CD4-positive, alpha-beta T cell (primary cell): ENCODE data around the gene CXCL13. TPM values are rescaled to one million over a fixed set of nuclear protein-coding genes. Genes with fewer than 3 reads are reported as not detected.

Experiments
- ATAC-seq: fragments of 200-7000 bp; cut with Tn5 transposase; one replicate; pipeline ENCODE4 v1.10.0; 2022; ENCODE audit warnings: mild to moderate bottlenecking; ENCODE audit not compliant: poor library complexity
- CTCF ChIA-PET: fragments of 350-600 bp; sonication (Branson Sonifier 250); formaldehyde crosslinking; loops from one replicate; lab custom pipeline; 2021; ENCODE audit warnings: antibody characterized with exemption, inconsistent platforms; lab: Charles Lee
- POLR2A ChIA-PET: fragments of 350-600 bp; sonication (Branson Sonifier 250); formaldehyde crosslinking; loops from one replicate; lab custom pipeline; 2021; ENCODE audit warnings: antibody characterized with exemption, inconsistent platforms; lab: Charles Lee
- DNase-seq, 14 experiments: peaks; one replicate each; pipeline ENCODE4 v3.0.0-alpha.2; 2013 to 2020; ENCODE audit warnings: mixed read lengths in 2 of 14
- H3K27ac ChIP-seq, 2 donors: one replicate each; pipeline versions ENCODE4 v1.5.1 to v1.7.0; 2013; ENCODE audit warnings: low read length in 2 of 2, low read depth in 1 of 2, mild to moderate bottlenecking in 1 of 2
- H3K27me3 ChIP-seq, 2 experiments: 1 replicate in 1 of 2; 2 replicates in 1 of 2; pipeline versions ENCODE4 v1.6.1 to v1.7.0; 2013; ENCODE audit warnings: low read length in 2 of 2, control low read depth in 1 of 2, mild to moderate bottlenecking in 1 of 2, moderate library complexity in 1 of 2; ENCODE audit not compliant: insufficient read depth in 2 of 2, control insufficient read depth in 1 of 2
- H3K36me3 ChIP-seq: one replicate; pipeline ENCODE4 v1.6.1; 2013; ENCODE audit warnings: low read length, control low read depth; ENCODE audit not compliant: insufficient read depth
- H3K4me1 ChIP-seq: one replicate; pipeline ENCODE4 v1.6.1; 2013; ENCODE audit warnings: low read length, control low read depth; ENCODE audit not compliant: insufficient read depth
- H3K4me3 ChIP-seq: one replicate; pipeline ENCODE4 v1.5.1; 2013; ENCODE audit warnings: mild to moderate bottlenecking, low read length, moderate library complexity
- H3K9me3 ChIP-seq, 2 experiments: 1 replicate in 1 of 2; 2 replicates in 1 of 2; pipeline versions ENCODE4 v1.6.1 to v1.7.0; 2013; ENCODE audit warnings: low read length in 2 of 2, mild to moderate bottlenecking in 2 of 2, control low read depth in 1 of 2, moderate library complexity in 1 of 2; ENCODE audit not compliant: control insufficient read depth in 1 of 2, insufficient read depth in 1 of 2
- H3K27ac Mint-ChIP-seq: one replicate; pipeline ENCODE4 v1.8.0; 2020; ENCODE audit warnings: mixed read lengths
- H3K27me3 Mint-ChIP-seq: one replicate; pipeline ENCODE4 v1.8.0; 2021; ENCODE audit warnings: mixed read lengths
- H3K36me3 Mint-ChIP-seq: one replicate; pipeline ENCODE4 v1.8.0; 2021; ENCODE audit warnings: low read depth, mixed read lengths
- H3K4me1 Mint-ChIP-seq: one replicate; pipeline ENCODE4 v1.8.0; 2021; ENCODE audit warnings: low read depth, mixed read lengths
- H3K4me3 Mint-ChIP-seq: one replicate; pipeline ENCODE4 v1.8.0; 2020; ENCODE audit warnings: mild to moderate bottlenecking, mixed read lengths
- H3K9me3 Mint-ChIP-seq: one replicate; pipeline ENCODE4 v1.8.0; 2020; ENCODE audit warnings: mixed read lengths
- CTCF ChIP-seq: fragments of 200-600 bp; IDR thresholded peaks from one replicate; pipeline ENCODE4 v1.8.0; 2022; ENCODE audit warnings: antibody characterized with exemption, mild to moderate bottlenecking
- intact Hi-C, 2 experiments: fragments of 100-400 bp; cut with DNase I in 1 of 2; cut with micrococcal nuclease in 1 of 2; formaldehyde crosslinking; loops; one replicate each; pipeline versions ENCODE4 v1.15.1 to v1.9.0; 2023 to 2025; cut with DNase I, micrococcal nuclease
- total RNA-seq, 174 experiments: library from RNA in 2 of 174; stranded (reverse) in 2 of 174; gene quantifications; one replicate each; pipeline ENCODE4 v1.2.3 and lab custom pipeline; 2021 to 2026

The CXCL13 gene
- total RNA-seq, 2 experiments from 2014 or later: not detected

GRCh38 chr4:77599378-77599777, 6.2 kb upstream of the CXCL13 start:
- Mint-ChIP-seq H3K4me1 (peaks cover 8% of the 10 kb centered on the region), H3K9me3 (no peaks in the 10 kb centered on the region), H3K27ac (no peak overlapping the region), H3K27me3 (peaks cover 6% of the 10 kb centered on the region), H3K4me3 (no peak overlapping the region), H3K36me3 (no peaks in the 10 kb centered on the region)
- no peaks in the 10 kb centered on the region for H3K36me3 ChIP-seq
- CTCF ChIA-PET: no interaction called here
- ATAC-seq (no peak), DNase-seq (peak in 2 of 14 experiments; percentile 7 to 14)
- POLR2A ChIA-PET: no interaction called here
- intact Hi-C loops: no loop called here
- no peaks in the 10 kb centered on the region for H3K4me1 ChIP-seq
- TF ChIP-seq CTCF: peak; percentile 45
- no peak overlapping the region for H3K27ac ChIP-seq
- H3K9me3 ChIP-seq: no peaks in the 10 kb centered on the region
- no peaks in the 10 kb centered on the region for H3K27me3 ChIP-seq
- H3K4me3 ChIP-seq: no peak overlapping the region

GRCh38 chr4:77600521-77601451, 4.8 kb upstream of the CXCL13 start:
- Histone ChIP-seq H3K36me3 (no peaks in the 10 kb centered on the region), H3K27me3 (no peaks in the 10 kb centered on the region), H3K4me1 (no peaks in the 10 kb centered on the region), H3K9me3 (no peaks in the 10 kb centered on the region), H3K27ac (no peak overlapping the region), H3K4me3 (no peak overlapping the region)
- CTCF ChIA-PET: interaction anchor here (0.6 to 1.4 kb wide), 6 partner anchors 12 to 64 kb away, joined by 3 to 5 read pairs (median 3); no protein-coding TSS in a partner anchor
- POLR2A ChIA-PET: no interaction called here
- ATAC-seq: no peak
- no peaks in the 10 kb centered on the region for H3K36me3 Mint-ChIP-seq
- peak; percentile 81 for TF ChIP-seq CTCF
- peaks cover 6% of the 10 kb centered on the region for H3K27me3 Mint-ChIP-seq
- peak in 7 of 14 experiments; percentile 2 to 49 (median 25) for DNase-seq
- no peak overlapping the region for H3K4me3 Mint-ChIP-seq
- H3K9me3 Mint-ChIP-seq: no peaks in the 10 kb centered on the region
- no peak overlapping the region for H3K27ac Mint-ChIP-seq
- intact Hi-C loops: loop anchor here (1.0 to 10.0 kb wide), 3 partner anchors 213 to 360 kb away; no protein-coding TSS in a partner anchor
- peaks cover 8% of the 10 kb centered on the region for H3K4me1 Mint-ChIP-seq

GRCh38 chr4:77601614-77602187, 3.9 kb upstream of the CXCL13 start:
- ATAC-seq: no peak
- Histone ChIP-seq H3K4me1 (no peaks in the 10 kb centered on the region), H3K9me3 (no peaks in the 10 kb centered on the region), H3K27me3 (no peaks in the 10 kb centered on the region), H3K27ac (no peak overlapping the region), H3K36me3 (no peaks in the 10 kb centered on the region), H3K4me3 (no peak overlapping the region)
- H3K27ac Mint-ChIP-seq: no peak overlapping the region
- intact Hi-C loops: loop anchor here (1.0 to 10.0 kb wide), 3 partner anchors 214 to 361 kb away; no protein-coding TSS in a partner anchor
- H3K4me1 Mint-ChIP-seq: peaks cover 8% of the 10 kb centered on the region
- TF ChIP-seq CTCF: no peak
- CTCF ChIA-PET: interaction anchor here (0.9 to 1.4 kb wide), 4 partner anchors 12 to 22 kb away, joined by 3 to 5 read pairs (median 3); no protein-coding TSS in a partner anchor
- no peak overlapping the region for H3K4me3 Mint-ChIP-seq
- H3K36me3 Mint-ChIP-seq: no peaks in the 10 kb centered on the region
- POLR2A ChIA-PET: no interaction called here
- no peak for DNase-seq
- peaks cover 6% of the 10 kb centered on the region for H3K27me3 Mint-ChIP-seq
- no peaks in the 10 kb centered on the region for H3K9me3 Mint-ChIP-seq
